Stimulated activated naive CD8-positive, alpha-beta T cell treated with anti-CD3 and anti-CD28 coated beads, Interleukin-15, amount 100 ng/mL, for 72 hours (primary cell): ENCODE data around the gene CD200.

Experiments used
- ATAC-seq: fragments of 150-1000 bp; cut with Tn5 transposase; 2 replicates; pipeline ENCODE4 v1.10.0; 2021; ENCODE audit warnings: mild to moderate bottlenecking, moderate library complexity
- DNase-seq, 2 donors: peaks; one replicate each; pipeline ENCODE4 v3.0.0; 2021 to 2022
- H3K27ac Mint-ChIP-seq, 2 donors: one replicate each; pipeline ENCODE4 v1.8.0; 2022; ENCODE audit warnings: mild to moderate bottlenecking in 2 of 2, mixed read lengths in 2 of 2, moderate library complexity in 2 of 2
- H3K27me3 Mint-ChIP-seq: one replicate; pipeline ENCODE4 v1.8.0; 2022; ENCODE audit warnings: mixed read lengths
- H3K4me1 Mint-ChIP-seq: one replicate; pipeline ENCODE4 v1.8.0; 2022; ENCODE audit warnings: mild to moderate bottlenecking, mixed read lengths
- H3K4me3 Mint-ChIP-seq, 2 donors: one replicate each; pipeline ENCODE4 v1.8.0; 2022; ENCODE audit warnings: mild to moderate bottlenecking in 2 of 2, mixed read lengths in 2 of 2, moderate library complexity in 1 of 2
- H3K9me3 Mint-ChIP-seq, 2 donors: one replicate each; pipeline ENCODE4 v1.8.0; 2022; ENCODE audit warnings: mixed read lengths in 2 of 2

CD200 gene

GRCh38 chr3:112346491-112347122, 13.7 kb downstream of the CD200 start:
- H3K9me3 Mint-ChIP-seq, result no peaks in the 10 kb centered on the region
- no peak overlapping the region for H3K4me3 Mint-ChIP-seq
- H3K27me3 Mint-ChIP-seq, result no peaks in the 10 kb centered on the region
- no peak overlapping the region for H3K27ac Mint-ChIP-seq
- H3K4me1 Mint-ChIP-seq, result peaks cover 32% of the 10 kb centered on the region
- ATAC-seq (no peak), DNase-seq (no peak)

GRCh38 chr3:112348943-112349342, 16.0 kb downstream of the CD200 start:
- Mint-ChIP-seq H3K27ac (no peak overlapping the region), H3K4me1 (peaks cover 32% of the 10 kb centered on the region), H3K27me3 (no peaks in the 10 kb centered on the region), H3K9me3 (no peaks in the 10 kb centered on the region), H3K4me3 (no peak overlapping the region)
- DNase-seq, result no peak
- no peak for ATAC-seq

GRCh38 chr3:112349557-112349956, 16.6 kb downstream of the CD200 start:
- Mint-ChIP-seq H3K27ac (no peak overlapping the region), H3K4me3 (no peak overlapping the region), H3K4me1 (peaks cover 32% of the 10 kb centered on the region), H3K27me3 (no peaks in the 10 kb centered on the region), H3K9me3 (no peaks in the 10 kb centered on the region)
- ATAC-seq, result no peak
- DNase-seq, result no peak

- Mint-ChIP-seq H3K4me1 (peaks cover 32% of the 10 kb centered on the region), H3K9me3 (no peaks in the 10 kb centered on the region), H3K27me3 (no peaks in the 10 kb centered on the region), H3K27ac (no peak overlapping the region), H3K4me3 (no peak overlapping the region)
- DNase-seq (no peak), ATAC-seq (no peak)
Observed at GRCh38 chr3:112350018-112350810, 17.3 kb downstream of the CD200 start.

GRCh38 chr3:112351036-112351435, 18.1 kb downstream of the CD200 start:
- ATAC-seq (no peak), DNase-seq (no peak)
- no peak overlapping the region for H3K4me3 Mint-ChIP-seq
- H3K4me1 Mint-ChIP-seq, result peaks cover 30% of the 10 kb centered on the region
- no peak overlapping the region for H3K27ac Mint-ChIP-seq
- H3K9me3 Mint-ChIP-seq, result no peaks in the 10 kb centered on the region
- no peaks in the 10 kb centered on the region for H3K27me3 Mint-ChIP-seq

- no peak for DNase-seq
- Mint-ChIP-seq H3K9me3 (no peaks in the 10 kb centered on the region), H3K27me3 (no peaks in the 10 kb centered on the region), H3K4me3 (no peak overlapping the region), H3K27ac (no peak overlapping the region), H3K4me1 (peaks cover 22% of the 10 kb centered on the region)
- ATAC-seq, result no peak
Observed at GRCh38 chr3:112351823-112352222, 18.9 kb downstream of the CD200 start.

GRCh38 chr3:112352720-112353119, 19.8 kb downstream of the CD200 start:
- Mint-ChIP-seq H3K27ac (no peak overlapping the region), H3K27me3 (no peaks in the 10 kb centered on the region)

GRCh38 chr3:112353365-112353764, 20.4 kb downstream of the CD200 start:
- Mint-ChIP-seq H3K27ac (no peak overlapping the region), H3K4me1 (peaks cover 21% of the 10 kb centered on the region), H3K9me3 (no peaks in the 10 kb centered on the region), H3K4me3 (no peak overlapping the region), H3K27me3 (no peaks in the 10 kb centered on the region)
- ATAC-seq (no peak), DNase-seq (no peak)

More at GRCh38 chr3:112352720-112353119, 19.8 kb downstream of the CD200 start:
- no peak for ATAC-seq
- DNase-seq, result no peak
- peaks cover 21% of the 10 kb centered on the region for H3K4me1 Mint-ChIP-seq
- no peaks in the 10 kb centered on the region for H3K9me3 Mint-ChIP-seq
- no peak overlapping the region for H3K4me3 Mint-ChIP-seq

- no peaks in the 10 kb centered on the region for H3K27me3 Mint-ChIP-seq
- no peak overlapping the region for H3K4me3 Mint-ChIP-seq
- DNase-seq, result no peak
- no peaks in the 10 kb centered on the region for H3K9me3 Mint-ChIP-seq
- H3K27ac Mint-ChIP-seq, result peak overlapping the region in 1 of 2 donors; percentile 5
- peaks cover 28% of the 10 kb centered on the region for H3K4me1 Mint-ChIP-seq
- no peak for ATAC-seq
Observed at GRCh38 chr3:112354642-112355306, 21.8 kb downstream of the CD200 start.

GRCh38 chr3:112355307-112355687, 22.3 kb downstream of the CD200 start:
- Mint-ChIP-seq H3K9me3 (no peaks in the 10 kb centered on the region), H3K27me3 (no peaks in the 10 kb centered on the region), H3K4me1 (peaks cover 23% of the 10 kb centered on the region), H3K4me3 (no peak overlapping the region), H3K27ac (no peak overlapping the region)
- DNase-seq, result no peak
- no peak for ATAC-seq

- H3K9me3 Mint-ChIP-seq, result no peaks in the 10 kb centered on the region
- H3K27ac Mint-ChIP-seq, result peak overlapping the region in 1 of 2 donors; percentile 77
- ATAC-seq (peak; percentile 57), DNase-seq (no peak)
- H3K27me3 Mint-ChIP-seq, result no peaks in the 10 kb centered on the region
- peak overlapping the region; percentile 9 to 70 for H3K4me3 Mint-ChIP-seq
- peaks cover 19% of the 10 kb centered on the region for H3K4me1 Mint-ChIP-seq
Observed at GRCh38 chr3:112357930-112358780, 25.2 kb downstream of the CD200 start.

GRCh38 chr3:112360561-112360960, 27.6 kb downstream of the CD200 start:
- Mint-ChIP-seq H3K27me3 (no peaks in the 10 kb centered on the region), H3K27ac (no peak overlapping the region), H3K4me3 (no peak overlapping the region), H3K9me3 (no peaks in the 10 kb centered on the region), H3K4me1 (peaks cover 38% of the 10 kb centered on the region)
- no peak for DNase-seq
- ATAC-seq, result no peak

- Mint-ChIP-seq H3K27ac (no peak overlapping the region), H3K9me3 (no peaks in the 10 kb centered on the region), H3K4me3 (no peak overlapping the region), H3K4me1 (peaks cover 46% of the 10 kb centered on the region), H3K27me3 (no peaks in the 10 kb centered on the region)
- DNase-seq, result no peak
- ATAC-seq, result no peak
Observed at GRCh38 chr3:112362221-112362620, 29.3 kb downstream of the CD200 start.

- ATAC-seq, result no peak
- H3K27me3 Mint-ChIP-seq, result no peaks in the 10 kb centered on the region
- H3K27ac Mint-ChIP-seq, result peak overlapping the region; percentile 39 to 68
- peak overlapping the region; percentile 32 to 49 for H3K4me3 Mint-ChIP-seq
- no peak for DNase-seq
- H3K9me3 Mint-ChIP-seq, result no peaks in the 10 kb centered on the region
- peaks cover 28% of the 10 kb centered on the region for H3K4me1 Mint-ChIP-seq
Observed at GRCh38 chr3:112364291-112364690, 31.3 kb downstream of the CD200 start.

GRCh38 chr3:112365035-112365434, 32.1 kb downstream of the CD200 start:
- Mint-ChIP-seq H3K4me1 (peaks cover 28% of the 10 kb centered on the region), H3K27me3 (no peaks in the 10 kb centered on the region), H3K4me3 (peak overlapping the region in 1 of 2 donors; percentile 38), H3K27ac (peak overlapping the region; percentile 15 to 34), H3K9me3 (no peaks in the 10 kb centered on the region)
- ATAC-seq (peak; percentile 57), DNase-seq (no peak)
